Ishikawa (cell line): Measurements from ENCODE around the gene SELENOI.

Experiments used
- NFIC ChIP-seq: IDR thresholded peaks from 2 replicates; pipeline ENCODE4 v1.6.1; 2012
- TAF1 ChIP-seq: IDR thresholded peaks from 2 replicates; pipeline ENCODE4 v1.6.1; 2012; ENCODE audit warnings: low read depth, mild to moderate bottlenecking
- TF ChIP-seq, protein P1 (sequence below): IDR thresholded peaks from 2 replicates; pipeline ENCODE4 v1.6.1; 2012

DNA sequence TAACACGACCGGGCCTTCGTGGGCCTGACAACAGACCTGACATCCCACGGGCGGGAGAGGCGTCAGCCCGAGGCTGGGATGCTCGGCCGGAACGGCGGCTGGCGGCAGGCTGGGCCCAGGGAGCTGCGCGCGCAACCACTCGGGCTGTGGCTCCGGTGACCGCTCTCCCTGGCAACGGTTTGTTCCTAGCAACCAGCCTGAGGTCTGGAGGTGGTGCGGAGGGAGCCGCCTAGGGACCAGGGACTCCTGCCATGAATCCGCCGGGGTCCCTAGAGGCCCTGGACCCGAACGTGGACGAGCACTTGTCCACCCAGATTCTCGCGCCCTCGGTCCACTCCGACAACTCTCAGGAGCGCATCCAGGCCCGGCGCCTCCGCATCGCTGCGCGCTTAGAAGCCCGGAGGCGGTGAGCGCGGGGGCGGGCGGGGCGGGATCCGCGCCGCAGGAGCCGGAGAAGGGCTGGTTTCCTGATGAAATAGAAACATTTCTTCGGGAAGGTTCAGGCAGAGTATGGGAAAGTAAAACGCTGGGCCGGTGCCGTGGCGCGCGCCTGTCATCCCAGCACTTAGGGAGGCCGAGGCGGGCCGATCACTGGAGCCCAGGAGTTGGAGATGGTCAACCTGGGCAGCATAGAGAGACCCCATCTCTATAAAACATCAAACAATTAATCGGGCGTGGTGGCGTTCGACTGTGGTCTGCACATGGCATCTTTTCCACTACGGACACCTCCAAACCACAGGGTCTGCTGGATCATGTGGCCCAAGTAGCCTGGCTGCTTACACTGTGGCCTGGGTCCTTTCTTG lies 56.0 kb downstream of the SELENOI start, which contains the start of gene DRC1:
- TF ChIP-seq NFIC, result no peak
- TF ChIP-seq TAF1, result no peak
- TF ChIP-seq, protein P1, sequence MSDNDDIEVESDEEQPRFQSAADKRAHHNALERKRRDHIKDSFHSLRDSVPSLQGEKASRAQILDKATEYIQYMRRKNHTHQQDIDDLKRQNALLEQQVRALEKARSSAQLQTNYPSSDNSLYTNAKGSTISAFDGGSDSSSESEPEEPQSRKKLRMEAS, result peak; percentile 41; the same call in 1 of the 2 replicates
